ENCODE results near the gene SORL1. TPM values are rescaled to one million over a fixed set of nuclear protein-coding genes. Genes with fewer than 3 reads are reported as not detected.

Gene SORL1
- total RNA-seq, 1 donor from 2014 or later: 14.3 TPM

DNA sequence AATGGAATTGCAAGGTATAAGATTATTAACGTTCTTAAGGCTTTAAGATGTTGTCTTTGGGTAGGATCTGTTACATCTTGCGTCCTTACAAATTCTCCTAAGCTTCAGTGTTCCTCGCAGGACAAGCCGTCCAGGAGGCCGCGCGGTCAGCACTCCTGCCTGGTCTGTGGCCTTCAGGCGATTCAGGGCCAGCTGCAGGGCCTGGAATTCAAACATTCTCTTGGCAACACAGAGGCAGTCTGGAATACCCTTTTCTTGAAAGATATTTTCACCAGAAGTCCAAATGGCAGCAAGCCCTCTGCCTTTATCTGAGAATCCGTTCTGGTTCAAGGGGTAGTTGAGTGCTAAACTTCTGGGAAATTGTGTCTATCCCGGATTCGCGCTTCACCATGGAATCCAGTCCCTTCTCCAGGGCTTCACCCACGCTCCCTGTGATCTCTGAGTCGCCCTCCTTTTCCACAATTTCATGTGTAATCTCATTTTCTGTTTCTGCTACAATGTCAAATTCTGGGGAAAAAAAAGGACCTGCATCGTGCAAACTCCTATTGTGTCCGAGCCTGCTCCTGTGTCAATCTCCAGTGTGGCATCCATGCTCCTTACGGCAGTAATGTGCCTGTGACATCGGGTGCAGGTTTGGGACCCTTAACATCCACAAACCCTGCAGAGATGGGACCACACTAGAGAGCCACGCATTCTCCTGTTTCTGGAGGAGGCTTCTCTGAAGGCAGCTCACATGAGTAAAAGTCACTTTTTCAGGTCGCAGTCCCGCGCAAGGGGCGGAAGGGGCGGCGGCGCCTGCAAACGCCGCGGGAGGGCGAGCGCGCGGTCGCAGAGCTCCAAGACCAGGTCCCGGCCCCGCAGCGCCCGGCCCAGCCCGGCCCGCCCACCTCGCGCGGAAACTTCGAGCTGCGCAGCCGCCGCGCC lies 25.4 kb upstream of the SORL1 start:
- peak; percentile 36 for ATAC-seq

- ATAC-seq: no peak
Observed at GRCh38 chr11:121427400-121427744, 24.7 kb upstream of the SORL1 start.

- no peak for ATAC-seq
Observed at GRCh38 chr11:121429556-121429955, 22.6 kb upstream of the SORL1 start.

- ATAC-seq: no peak
Observed at GRCh38 chr11:121431820-121432526, 20.1 kb upstream of the SORL1 start.

DNA sequence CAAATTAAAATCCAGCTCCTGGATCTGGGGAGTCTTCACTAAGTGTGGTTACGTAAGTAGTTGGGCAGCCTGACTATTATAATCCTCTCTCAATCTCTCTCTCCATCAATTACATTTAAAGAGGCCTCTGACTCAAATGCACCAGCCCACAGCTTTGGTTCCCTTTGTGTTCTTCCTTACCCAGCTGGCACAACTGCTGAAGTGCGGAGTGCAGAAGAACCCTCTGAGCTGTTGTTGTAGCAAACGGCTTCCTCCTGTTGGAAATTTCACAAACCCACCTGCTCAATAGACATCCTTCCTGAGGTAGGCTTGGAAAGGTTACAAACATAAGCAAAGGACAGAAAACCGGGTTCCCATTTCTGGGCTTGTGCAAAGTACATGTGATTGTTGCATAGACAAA lies 17.0 kb upstream of the SORL1 start:
- peak; percentile 79 for ATAC-seq

DNA sequence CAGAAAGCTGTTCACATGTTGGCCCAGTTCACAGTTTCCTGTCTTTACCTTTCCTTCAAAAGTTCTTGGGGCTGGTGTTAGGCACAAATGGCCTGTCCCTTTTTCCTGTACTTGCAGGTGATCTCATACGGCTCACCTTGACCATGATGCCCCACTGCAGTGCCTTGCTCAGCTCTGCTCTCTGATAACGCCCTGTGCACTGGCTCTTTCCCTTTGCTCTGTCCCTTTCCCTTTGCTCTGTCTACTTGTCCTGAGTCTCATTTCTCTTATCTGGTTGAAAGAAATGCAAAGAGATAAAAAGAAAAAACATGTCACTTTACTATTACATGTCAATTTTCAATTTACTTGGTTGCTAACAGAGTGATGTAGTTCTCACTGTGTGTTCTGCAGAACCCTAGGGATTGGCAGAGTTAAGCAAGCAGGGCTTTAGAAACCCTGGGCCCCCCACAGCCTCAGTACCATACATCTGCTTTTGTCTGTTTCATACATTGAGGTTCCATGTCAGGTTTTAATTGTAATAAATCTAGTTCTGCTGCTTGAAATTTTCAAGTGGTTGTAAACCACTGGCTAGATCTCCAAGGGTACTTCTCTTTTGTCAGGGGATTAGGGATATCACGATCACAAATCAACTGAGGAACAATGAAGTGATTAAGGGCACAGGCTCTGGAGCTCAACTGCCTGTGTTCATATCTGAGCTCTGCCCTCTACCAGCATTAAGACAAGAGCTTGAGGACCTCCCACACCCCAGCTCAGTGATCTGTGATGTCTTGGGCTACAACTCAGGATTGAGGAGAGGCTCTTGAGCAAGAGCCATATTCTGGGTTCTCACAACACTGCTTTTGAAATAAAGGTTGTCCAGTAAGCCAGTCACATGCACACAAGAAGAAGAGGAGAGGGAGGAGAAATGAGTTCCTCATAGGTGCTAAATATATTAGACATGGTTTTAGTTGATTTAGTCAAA lies 16.3 kb upstream of the SORL1 start:
- ATAC-seq: peak; percentile 21

GRCh38 chr11:121437018-121437685 lies 15.0 kb upstream of the SORL1 start:
- peak; percentile 41 for ATAC-seq

DNA sequence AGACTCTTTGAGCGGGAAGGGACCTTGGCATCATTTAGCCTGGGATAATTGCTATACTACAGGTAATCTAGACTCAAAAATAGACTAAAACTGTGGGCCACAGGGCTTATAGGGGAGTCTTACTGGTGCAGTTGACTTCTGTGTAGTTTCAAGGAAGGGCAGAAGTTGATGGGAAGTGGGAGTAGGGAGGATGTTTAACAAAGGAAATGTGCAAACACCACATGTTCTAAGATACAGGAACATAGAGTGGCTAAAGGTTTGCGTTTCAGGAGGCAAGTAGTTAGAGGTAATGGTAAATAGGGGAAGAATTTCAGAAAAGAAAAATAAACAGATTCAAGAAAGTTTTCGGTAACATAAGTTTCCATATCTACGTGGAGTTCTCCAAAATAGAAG lies 14.4 kb upstream of the SORL1 start:
- ATAC-seq: no peak

DNA sequence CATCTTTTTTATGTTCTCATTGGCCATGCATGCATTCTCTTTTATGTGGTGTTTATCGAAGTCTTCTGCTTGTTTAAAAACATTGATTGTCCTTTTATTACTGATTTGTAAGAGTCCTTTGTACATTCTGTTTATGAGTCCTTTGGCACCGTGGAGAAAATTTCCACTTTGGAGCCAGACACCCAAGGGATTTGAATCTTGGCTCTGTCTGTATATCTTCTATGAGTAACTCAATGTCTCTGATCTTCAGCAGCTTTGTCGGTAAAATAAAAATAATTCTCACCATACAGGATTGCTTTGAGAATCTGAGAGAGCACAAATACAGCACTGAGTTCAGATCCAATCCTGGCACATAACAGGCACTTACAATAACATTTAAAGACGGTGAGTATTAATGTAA lies 12.8 kb upstream of the SORL1 start:
- ATAC-seq: no peak

GRCh38 chr11:121439759-121440158 lies 12.4 kb upstream of the SORL1 start:
- ATAC-seq: no peak

- peak; percentile 13 for ATAC-seq
Observed at GRCh38 chr11:121441521-121441920, 10.6 kb upstream of the SORL1 start.

DNA sequence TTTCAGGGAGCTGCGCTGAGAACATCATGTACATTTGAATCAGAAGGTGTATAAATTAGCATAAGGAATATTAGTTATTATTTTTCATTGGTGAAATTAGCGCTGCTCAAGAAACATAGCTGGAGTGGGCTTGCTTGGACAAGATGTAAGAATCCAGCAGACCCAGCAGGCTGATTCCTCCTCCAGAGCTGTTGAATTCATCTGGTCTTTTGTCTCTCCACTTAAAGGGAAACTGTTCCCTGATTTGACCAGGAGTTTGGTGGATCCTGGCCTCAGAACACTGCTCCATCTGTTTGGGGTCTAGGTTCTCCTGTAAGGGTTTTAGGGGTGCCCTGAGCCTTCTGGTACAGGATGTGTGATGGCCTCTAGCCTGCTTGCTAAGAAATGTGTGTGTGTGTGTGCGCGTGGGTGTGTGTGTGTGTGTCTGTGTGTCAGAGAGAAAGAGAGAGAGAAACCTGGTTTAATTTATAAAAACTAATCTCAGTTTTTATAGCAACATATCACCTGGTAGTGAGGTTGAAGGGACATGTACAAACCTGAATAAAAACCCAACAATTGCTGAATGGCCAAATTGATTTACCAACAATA lies 8.3 kb upstream of the SORL1 start:
- no peak for ATAC-seq

- ATAC-seq: no peak
Observed at GRCh38 chr11:121444526-121444925, 7.6 kb upstream of the SORL1 start.

GRCh38 chr11:121445071-121445768 lies 6.9 kb upstream of the SORL1 start:
- peak; percentile 25 for ATAC-seq

GRCh38 chr11:121446752-121447156 lies 5.4 kb upstream of the SORL1 start:
- no peak for ATAC-seq

DNA sequence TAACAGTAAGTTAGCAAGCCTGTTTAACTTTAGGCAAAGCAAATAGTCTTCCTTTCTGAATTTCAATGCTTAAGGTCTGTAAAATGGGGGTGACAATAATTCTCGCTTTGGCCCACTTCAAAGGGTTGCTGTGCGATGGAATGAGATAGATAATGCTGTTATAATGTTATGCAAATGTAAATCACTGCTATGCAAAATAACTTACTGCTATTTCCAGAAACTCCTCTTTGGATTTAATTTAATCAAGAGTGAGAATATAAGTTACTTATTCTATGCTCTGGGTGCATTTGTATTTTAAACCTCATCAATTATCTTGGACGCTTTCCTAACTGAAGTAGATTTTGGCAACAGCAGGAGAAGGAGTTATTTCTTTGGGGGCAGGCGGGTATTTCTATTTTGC lies 4.1 kb upstream of the SORL1 start:
- ATAC-seq: no peak

DNA sequence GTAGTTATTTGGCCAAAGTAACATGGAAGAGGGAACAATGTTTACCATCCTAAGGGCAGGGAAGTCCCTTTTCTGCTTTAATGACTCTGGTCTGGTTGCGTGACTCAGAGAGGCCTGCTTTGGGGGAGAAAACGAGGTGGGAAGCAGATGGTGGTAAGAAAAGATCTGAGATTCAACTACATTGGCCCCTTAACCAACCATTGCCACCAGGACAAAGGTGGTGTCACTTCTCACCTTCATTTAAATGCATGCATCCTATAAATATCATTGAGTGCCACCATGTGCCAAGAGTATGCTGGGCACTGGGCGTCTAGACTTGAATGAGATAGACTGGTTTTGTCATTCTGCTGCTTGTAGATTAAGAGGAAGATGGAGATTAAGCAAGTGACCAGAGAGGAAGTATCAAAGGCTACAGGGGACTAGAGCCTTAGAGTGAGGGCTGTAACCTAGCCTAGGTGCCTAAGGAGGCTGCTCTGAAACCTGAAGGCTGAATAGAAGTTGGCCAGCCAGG lies 3.6 kb upstream of the SORL1 start:
- no peak for ATAC-seq

- no peak for ATAC-seq
Observed at GRCh38 chr11:121449123-121449522, 3.0 kb upstream of the SORL1 start.

DNA sequence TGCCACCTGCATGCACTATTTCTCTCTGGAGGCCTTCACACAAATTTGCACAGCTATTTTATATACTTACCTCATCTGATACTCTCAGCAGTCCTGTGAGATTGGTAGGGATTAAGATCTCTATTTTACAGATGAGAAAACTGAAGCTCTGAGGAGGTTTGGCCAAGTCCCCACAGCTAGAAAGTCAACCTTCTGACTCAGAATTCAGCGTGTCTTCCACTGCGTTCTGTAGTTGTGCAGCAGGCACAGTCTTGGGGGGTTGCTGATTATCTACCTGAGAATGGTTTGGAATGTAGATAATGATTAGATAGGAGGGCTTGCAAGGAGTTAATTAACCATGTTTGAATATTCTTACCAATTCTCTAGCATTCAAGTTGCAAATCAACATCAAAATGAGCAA lies 2.5 kb upstream of the SORL1 start:
- no peak for ATAC-seq

DNA sequence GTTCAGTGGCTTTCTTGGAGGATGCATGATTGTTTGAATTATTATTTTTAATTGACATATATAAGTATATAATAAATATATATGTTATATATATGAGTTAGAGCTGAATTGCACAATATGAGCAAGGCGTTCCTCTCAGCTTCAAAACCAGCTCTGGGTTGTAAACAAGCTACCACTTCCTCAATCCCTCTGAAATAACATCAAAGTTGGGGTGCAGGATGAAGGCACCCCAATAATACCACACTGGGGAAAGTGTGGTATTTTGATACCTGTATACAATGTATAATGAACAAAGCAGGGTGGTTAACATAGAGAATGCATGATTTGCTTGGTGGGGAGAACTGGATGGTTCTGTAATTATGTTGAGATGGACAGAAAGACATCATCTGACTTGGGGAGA lies 1.7 kb upstream of the SORL1 start:
- ATAC-seq: no peak

All from esophagus mucosa (tissue), 1 donor.